8988T (cell line): ENCODE data around the gene ELAVL2.
"Not testable (repeated sequence)": the region's sequence is repeated elsewhere in the genome, so short reads cannot be mapped to it uniquely, and the experiment has no call there.

Experiments
- DNase-seq: peaks from one replicate; pipeline ENCODE4 v3.0.0; 2011

Gene ELAVL2

GRCh38 chr9:23769307-23769935 lies 56.6 kb downstream of the ELAVL2 start:
- no peak for DNase-seq

- DNase-seq = no peak
Observed at GRCh38 chr9:23768861-23769260, 57.2 kb downstream of the ELAVL2 start.

DNA sequence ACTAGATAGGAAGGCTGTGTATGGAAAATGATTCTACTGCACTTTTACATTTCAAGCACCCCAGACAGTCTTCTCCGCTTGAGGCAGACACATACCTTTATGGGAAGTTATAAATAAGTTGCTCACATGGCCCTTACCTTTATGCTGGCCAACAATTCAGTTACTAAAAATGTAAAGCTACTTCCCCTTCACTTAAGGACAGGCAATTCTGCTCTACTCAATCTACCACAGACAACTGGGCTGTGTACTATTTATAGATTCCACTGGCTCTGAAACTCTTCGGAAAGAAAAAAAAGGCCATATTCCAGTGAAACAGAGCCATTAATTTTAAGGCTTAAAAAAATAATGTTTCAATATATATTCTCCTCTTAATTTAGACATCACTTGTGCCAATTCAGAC lies 59.4 kb downstream of the ELAVL2 start:
- no peak for DNase-seq

DNA sequence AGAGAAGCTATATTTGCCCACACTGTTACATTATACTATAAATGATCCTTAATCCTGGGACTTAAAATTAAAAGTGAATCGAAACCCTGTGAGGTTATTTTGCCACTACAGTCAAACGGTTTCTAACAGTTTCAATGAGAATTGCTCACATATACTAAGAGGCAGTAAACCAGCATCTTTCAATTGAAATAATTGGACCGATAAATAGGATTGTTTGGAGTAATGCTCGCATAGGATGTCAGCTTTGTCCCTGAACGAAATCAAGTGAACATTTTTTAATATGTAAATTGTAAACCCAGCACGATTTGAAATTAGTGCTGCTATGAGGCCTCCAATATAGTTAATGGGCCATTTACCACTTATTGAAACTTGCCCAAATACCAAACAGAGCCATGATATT lies 60.5 kb downstream of the ELAVL2 start:
- DNase-seq = no peak

- no peak for DNase-seq
Observed at GRCh38 chr9:23764219-23764618, 61.8 kb downstream of the ELAVL2 start.

DNA sequence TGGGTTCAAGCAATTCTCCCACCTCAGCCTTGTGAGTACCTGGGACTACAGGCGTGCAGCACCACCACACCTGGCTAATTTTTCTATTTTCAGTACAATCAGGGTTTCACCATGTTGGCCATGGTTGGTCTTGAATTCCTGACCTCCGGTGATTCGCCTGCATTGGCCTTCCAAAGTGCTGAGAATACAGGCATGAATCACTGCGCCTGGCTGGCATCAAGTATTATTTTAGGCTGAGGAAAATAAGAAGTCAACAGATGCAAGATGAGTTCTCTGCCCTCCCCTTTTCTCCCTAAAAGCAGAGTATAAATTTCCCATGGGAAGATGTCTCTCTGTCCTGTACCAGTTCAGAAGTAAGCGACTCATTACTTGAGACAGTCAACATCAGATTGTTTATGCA lies 71.5 kb downstream of the ELAVL2 start:
- DNase-seq = no peak

- no peak for DNase-seq
Observed at GRCh38 chr9:23752859-23753258, 73.2 kb downstream of the ELAVL2 start.

DNA sequence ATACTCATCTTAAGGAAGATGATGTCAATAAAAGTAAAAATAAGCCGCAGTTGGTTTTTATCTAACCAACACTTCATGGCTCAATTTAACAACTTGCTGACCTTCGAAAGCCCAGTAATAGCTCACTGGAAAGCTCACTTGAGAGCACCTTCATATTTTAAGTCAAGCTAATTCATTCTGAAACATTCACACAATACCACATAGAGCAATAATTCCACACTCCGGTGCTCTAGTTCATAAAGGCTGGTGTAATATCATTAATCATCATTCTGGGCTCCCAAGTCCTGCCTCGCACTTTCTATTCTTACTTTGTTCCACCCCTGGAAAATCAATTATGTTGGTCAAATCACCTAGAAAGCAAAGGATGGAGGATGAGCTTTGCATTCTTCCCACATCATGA lies 74.4 kb downstream of the ELAVL2 start:
- DNase-seq = no peak

- DNase-seq = no peak
Observed at GRCh38 chr9:23750808-23751207, 75.2 kb downstream of the ELAVL2 start.

GRCh38 chr9:23747088-23748075 lies 78.7 kb downstream of the ELAVL2 start:
- DNase-seq = no peak

GRCh38 chr9:23746317-23746716 lies 79.7 kb downstream of the ELAVL2 start:
- no peak for DNase-seq

- DNase-seq = no peak
Observed at GRCh38 chr9:23743036-23743435, 83.0 kb downstream of the ELAVL2 start.

- DNase-seq = no peak
Observed at GRCh38 chr9:23741351-23741750, 84.7 kb downstream of the ELAVL2 start.

- DNase-seq = no peak
Observed at GRCh38 chr9:23740531-23740930, 85.5 kb downstream of the ELAVL2 start.

- DNase-seq = no peak
Observed at GRCh38 chr9:23739753-23740152, 86.3 kb downstream of the ELAVL2 start.

GRCh38 chr9:23736293-23736692 lies 89.7 kb downstream of the ELAVL2 start:
- no peak for DNase-seq

DNA sequence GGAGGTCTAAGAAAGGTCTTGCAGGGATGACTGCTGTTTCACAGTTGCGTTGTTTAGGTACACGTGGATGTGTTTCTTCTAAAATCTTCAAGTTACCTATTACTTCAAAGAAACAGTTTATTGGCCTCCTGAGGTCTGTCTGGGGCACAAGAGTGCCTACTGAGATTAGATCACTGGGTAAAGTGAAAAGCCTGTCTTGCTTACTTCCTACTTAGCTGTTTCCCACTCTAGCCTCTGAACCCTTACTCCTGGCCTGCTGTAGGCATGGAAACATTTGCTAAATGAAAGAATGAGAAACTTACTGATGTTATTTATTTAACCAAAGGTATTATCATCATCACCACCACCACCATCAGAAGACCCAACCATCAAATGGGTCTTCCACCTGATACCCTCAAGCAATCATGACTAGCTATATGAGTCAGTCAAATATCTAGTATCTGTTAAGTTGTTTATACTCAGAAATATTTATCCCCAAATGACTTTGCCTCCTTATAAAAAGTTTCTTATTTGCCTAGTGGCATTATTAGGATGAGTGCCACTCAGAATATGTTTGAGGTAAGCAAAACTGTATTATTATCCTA lies 92.5 kb downstream of the ELAVL2 start:
- DNase-seq = no peak

- no peak for DNase-seq
Observed at GRCh38 chr9:23731353-23731752, 94.7 kb downstream of the ELAVL2 start.

DNA sequence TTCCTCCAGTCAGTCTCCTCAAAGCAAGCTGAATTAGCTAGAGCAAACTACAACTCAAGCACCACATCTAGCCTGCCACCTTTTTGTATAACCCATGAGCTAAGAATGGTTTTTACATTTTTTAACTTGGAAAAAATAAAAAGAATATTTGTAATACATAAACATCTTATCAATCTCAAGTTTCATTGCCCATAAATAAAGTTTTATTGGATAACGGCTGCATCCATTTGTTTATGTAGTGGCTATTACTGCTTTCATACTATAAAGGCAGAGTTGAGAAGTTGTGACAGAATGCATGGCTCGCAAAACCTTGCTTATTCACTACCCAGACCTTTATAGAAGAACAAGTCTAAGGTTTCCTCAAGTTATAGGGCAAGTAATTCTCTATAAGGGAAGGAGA lies 95.7 kb downstream of the ELAVL2 start:
- no peak for DNase-seq

DNA sequence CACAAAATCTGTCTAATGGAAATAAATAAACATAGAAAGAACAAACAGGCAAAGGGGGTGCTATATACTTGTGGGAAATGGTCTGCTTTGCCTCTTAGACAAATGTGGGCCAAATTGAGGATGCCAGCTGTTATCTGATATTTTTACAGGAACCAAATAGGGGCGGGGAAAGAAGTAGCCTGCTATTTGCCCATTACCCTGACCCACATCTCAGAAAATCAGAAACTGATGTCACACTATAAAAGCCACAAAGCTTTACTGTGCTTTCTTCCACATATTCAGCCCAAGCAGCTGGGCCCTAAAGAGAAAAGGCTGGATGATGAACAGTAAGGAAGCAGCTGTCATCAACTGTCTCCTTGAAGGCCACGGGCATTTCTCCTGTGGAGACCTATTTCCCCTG lies 97.3 kb downstream of the ELAVL2 start:
- no peak for DNase-seq

DNA sequence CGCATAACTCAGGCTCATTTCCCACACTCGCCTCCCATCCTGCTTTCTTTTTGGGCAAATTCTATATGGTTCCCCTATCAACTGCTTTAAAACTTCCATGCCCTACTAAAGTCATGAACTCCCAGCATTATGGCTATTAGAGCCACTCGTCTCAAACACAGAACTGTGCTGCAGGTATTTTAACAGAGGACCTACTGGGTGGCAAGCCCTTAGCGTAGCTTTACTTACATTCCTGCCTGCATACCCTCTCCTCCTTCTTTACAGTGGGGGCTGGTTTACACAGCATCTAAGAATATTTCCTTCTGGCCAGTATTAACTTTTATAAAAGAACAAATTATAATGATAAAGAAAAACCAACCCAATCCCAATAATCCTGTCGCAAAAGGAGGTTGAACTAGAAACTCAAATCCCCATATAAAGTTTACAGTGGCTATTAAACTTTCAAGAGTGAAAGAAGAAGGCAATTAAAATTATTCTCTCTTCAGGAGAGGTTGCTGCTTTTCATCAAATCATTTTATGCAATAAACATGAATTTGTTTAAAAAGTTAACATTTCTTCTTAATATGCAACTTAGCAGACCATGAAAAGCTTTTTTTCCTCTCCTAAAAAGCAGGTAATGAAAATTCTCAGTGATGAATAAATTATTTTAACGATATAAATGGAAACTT lies 100.6 kb downstream of the ELAVL2 start:
- DNase-seq = no peak

DNA sequence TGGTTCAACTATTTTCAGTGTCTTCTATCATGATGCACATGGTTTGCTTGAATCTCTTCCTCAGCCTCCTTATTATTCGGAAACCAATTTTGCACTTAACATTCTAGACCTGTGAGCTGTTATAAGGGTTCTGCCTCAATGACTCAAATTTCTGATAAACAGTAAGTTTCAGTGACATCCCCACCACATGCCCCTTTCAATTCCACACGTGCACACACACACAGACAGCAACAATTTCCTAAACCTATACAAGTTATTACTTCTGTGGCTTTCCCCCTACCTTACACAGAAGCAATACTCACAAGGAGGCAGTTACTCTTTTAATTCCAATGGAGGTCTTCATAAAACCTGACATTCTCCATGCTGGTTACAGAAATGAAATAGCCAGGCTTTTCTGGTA lies 102.4 kb downstream of the ELAVL2 start:
- DNase-seq = no peak

GRCh38 chr9:23723048-23723447 lies 103.0 kb downstream of the ELAVL2 start:
- not testable (repeated sequence) for DNase-seq
